ENCODE data around the gene DDX49.

DDX49 gene

GRCh38 chr19:18919086-18919899 lies at the start of gene DDX49, which contains the start of gene COPE:
Gene DDX49 (plus strand): TSS chr19:18919715. CDS start chr19:18919742, 27 bp downstream.
Gene COPE (minus strand): TSS chr19:18919387. CDS start chr19:18919348, 39 bp downstream.
- peak; percentile 99 for DNase-seq (ENCODE audit: low spot score)

GRCh38 chr19:18869781-18870530 lies 49.6 kb upstream of the DDX49 start:
- no peak for DNase-seq (ENCODE audit: low spot score)

- no peak for DNase-seq (ENCODE audit: low spot score)
Observed at GRCh38 chr19:18870531-18871172, 48.9 kb upstream of the DDX49 start.

GRCh38 chr19:18871543-18871942 lies 48.0 kb upstream of the DDX49 start:
- no peak for DNase-seq (ENCODE audit: low spot score)

- no peak for DNase-seq (ENCODE audit: low spot score)
Observed at GRCh38 chr19:18875726-18876125, 43.8 kb upstream of the DDX49 start.

GRCh38 chr19:18876865-18877264 lies 42.6 kb upstream of the DDX49 start:
- no peak for DNase-seq (ENCODE audit: low spot score)

- no peak for DNase-seq (ENCODE audit: low spot score)
Observed at GRCh38 chr19:18878058-18878797, 41.3 kb upstream of the DDX49 start.

GRCh38 chr19:18878858-18879578 lies 40.5 kb upstream of the DDX49 start:
- DNase-seq (ENCODE audit: low spot score) = no peak

GRCh38 chr19:18879579-18880373 lies 39.7 kb upstream of the DDX49 start:
- no peak for DNase-seq (ENCODE audit: low spot score)

GRCh38 chr19:18881491-18881890 lies 38.0 kb upstream of the DDX49 start:
- DNase-seq (ENCODE audit: low spot score) = no peak

GRCh38 chr19:18883526-18884304 lies 35.8 kb upstream of the DDX49 start:
- DNase-seq (ENCODE audit: low spot score) = no peak

- DNase-seq (ENCODE audit: low spot score) = no peak
Observed at GRCh38 chr19:18886972-18887371, 32.5 kb upstream of the DDX49 start.

GRCh38 chr19:18889949-18890745 lies 29.4 kb upstream of the DDX49 start:
- DNase-seq (ENCODE audit: low spot score) = no peak

GRCh38 chr19:18893587-18894253 lies 25.8 kb upstream of the DDX49 start:
- DNase-seq (ENCODE audit: low spot score) = no peak

GRCh38 chr19:18894254-18895037 lies 25.1 kb upstream of the DDX49 start:
- DNase-seq (ENCODE audit: low spot score) = no peak

GRCh38 chr19:18895038-18895823 lies 24.3 kb upstream of the DDX49 start:
- no peak for DNase-seq (ENCODE audit: low spot score)

Data from activated CD4-positive, alpha-beta T cell treated with anti-CD3 and anti-CD28 coated beads, Interleukin-2, Interleukin-4, amounts not matched to agents 100 ng/mL and 50 ng/mL, durations not matched to agents 16 hours and 8 hours (primary cell).